HS-27A (cell line): ENCODE measurements around the gene FUT6.
"Not testable (repeated sequence)": the region's sequence is repeated elsewhere in the genome, so short reads cannot be mapped to it uniquely, and the experiment has no call there.

Source experiments
- DNase-seq: peaks from one replicate; pipeline ENCODE4 v3.0.0-alpha.2; 2012; ENCODE audit warnings: low read depth, missing footprints

The FUT6 gene

DNA sequence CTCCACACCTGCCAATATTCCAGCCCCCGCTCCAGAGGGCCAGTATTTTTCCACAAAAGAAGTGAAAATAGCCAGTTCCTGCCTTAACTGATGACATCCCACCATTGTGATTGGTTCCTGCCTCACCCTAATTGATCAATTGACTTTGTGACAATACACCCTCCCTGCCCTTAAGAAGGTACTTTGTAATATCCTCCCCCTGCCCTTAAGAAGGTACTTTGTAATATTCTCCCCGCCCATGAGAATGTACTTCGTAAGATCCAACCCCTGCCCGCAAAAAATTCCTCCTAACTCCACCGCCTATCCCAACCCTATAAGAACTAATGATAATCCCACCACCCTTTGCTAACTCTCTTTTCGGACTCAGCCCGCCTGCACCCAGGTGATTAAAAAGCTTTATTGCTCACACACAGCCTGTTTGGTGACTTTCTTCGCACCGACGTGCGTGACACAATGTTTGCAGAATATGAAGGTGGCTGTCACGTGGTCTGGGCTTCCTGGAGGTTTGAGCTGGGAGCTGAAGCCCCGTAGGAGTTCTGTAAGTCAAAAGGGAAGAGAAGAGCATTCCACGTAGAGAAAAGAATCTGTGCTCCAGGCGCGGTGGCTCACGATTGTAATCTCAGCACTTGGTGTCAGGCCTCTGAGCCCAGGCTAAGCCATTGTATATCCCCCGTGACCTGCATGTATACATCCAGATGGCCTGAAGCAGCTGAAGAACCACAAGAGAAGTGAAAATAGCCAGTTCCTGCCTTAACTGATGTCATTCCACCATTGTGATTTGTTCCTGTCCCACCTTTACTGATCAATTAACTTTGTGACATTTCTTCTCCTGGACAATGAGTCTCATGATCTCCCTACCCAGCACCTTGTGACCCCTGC, 17.9 kb upstream of the FUT6 start:
- DNase-seq, result no peak

DNA sequence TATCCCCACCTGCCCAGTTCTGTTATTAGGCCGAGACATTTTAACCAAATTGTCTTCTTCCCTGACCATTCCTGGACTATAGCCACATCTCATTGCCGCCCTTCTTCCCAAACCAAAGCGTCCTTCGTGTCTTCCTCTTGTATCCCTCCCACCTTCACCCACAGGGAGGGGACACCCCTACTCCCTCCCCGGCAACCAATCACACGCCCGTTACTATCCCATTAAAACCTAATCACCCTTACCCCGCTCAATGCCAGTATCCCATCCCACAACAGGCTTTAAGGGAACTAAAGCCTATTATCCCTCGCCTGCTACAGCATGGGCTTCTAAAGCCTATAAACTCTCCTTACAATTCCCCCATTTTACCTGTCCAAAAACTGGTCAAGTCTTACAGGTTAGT, 15.6 kb upstream of the FUT6 start:
- not testable (repeated sequence) for DNase-seq

- DNase-seq, result not testable (repeated sequence)
Measured at GRCh38 chr19:5854121-5854520, 14.6 kb upstream of the FUT6 start.

DNA sequence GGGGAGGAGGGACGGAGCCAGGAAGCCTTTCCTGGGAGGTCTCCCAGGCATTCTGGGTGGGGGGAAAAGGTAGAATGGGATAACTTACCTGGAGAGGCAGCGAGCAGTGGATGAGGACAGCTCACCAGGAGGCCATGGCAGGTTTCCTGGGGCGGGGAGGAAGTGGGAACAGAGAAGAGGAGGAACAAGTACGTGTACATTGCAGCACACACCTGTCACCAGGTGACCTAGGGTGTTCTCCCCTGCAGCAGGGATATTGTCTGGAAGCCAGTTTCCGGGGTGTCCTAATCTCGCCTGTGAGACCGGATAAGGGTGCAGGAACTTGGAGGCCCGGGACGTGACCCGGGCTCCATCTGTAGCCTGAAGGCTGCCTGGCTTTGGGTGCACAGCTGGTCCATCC, 11.8 kb upstream of the FUT6 start, which contains the start of gene FUT3:
Gene FUT3, minus strand, starts transcription at position 148 of the 400 bp plus-strand sequence.
- no peak for DNase-seq

- no peak for DNase-seq
Measured at GRCh38 chr19:5850743-5851293, 11.3 kb upstream of the FUT6 start.

DNA sequence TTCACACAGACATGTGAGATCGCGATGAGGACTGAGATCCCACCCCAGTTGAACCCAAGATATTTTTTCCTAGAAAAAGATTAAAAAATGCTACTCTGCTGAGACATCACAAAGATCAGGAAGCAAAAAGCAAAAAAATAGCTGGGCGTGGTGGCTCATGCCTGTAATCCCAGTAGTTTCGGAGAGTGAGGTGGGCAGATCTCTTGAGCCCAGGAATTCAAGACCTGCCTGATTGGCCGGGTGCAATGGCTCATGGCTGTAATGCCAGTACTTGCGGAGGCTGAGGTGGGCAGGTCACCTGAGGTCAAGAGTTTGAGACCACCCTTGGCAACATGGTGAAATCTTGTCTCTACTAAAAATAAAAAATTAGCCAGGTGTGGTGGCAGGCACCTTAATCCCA, 10.7 kb upstream of the FUT6 start:
- DNase-seq, result no peak

DNA sequence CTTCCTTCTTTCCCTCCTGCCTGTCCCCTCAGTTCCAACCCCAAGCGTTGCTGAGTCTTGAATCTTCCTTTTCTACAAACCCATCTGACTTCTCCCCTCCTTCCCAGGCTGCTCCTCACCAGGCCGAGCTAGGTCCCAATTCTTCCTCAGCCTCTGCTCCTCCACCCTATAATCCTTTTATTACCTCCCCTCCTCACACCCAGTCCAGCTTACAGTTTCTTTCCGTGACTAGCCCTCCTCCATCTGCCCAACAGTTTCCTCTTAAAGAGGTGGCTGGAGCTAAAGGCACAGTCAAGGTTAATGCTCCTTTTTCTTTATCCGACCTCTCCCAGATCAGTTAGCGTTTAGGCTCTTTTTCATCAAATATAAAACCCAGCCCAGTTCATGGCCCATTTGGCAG, 9.1 kb upstream of the FUT6 start:
- not testable (repeated sequence) for DNase-seq

DNA sequence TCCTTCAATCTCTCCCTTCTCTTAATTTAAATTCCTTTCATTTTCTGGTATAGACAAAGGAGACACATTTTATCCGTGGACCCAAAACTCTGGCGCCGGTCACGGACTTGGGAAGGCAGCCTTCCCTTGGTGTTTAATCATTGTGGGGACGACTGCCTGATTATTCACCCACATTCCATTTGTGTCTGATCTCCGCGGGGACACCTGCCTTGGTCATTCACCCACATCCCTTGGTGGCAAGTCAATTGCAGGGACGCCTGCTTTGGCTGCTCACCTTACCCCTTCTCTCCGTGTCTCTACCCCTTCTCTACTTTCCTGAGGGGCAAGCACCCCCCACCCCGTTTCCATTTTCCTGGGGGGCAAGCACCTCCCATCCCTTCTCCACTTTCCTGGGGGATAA, 8.3 kb upstream of the FUT6 start:
- not testable (repeated sequence) for DNase-seq

DNA sequence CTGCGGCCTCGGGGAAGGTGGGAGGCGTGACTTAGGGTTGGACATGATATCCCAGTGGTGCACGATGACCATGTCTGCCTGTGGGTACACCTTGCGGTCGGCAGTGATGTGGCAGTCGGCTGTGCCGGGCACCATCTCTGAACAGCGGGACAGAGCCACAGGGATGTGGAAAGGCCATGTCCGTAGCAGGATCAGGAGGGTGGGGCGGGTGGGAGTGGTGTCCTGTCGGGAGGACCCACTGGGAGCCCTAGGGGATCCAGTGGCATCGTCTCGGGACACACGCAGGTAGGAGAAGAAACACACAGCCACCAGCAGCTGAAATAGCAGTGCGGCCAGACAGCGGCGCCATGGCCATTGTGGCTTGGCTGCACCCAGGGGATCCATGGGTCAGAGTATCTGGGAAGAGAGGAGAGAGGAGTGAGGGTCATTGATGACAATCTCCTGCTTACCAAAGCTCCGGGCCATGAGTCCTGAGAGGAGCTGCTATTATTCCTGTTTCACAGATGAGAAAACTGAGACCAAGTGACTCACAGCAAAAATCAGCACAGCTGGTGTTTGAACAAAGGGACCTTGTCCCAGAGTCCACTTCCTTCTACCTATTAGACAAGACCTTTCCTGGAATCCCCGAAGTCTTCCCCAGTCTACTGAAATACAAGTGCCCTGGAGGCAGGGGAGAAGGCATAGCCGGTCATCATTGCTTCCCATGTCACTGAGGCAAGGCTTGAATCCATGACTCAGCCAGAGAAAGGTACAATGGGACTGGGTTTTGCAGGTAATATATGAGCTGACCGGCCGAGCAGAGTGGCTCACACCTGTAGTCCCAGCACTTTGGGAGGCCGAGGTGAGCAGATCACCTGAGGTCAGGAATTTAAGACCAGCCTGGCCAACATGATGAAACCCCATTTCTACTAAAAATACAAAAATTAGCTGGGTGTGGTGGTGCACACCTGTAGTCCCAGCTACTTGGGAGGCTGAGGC, 5.2 kb upstream of the FUT6 start:
- no peak for DNase-seq

- no peak for DNase-seq
Measured at GRCh38 chr19:5843295-5843927, 3.9 kb upstream of the FUT6 start.

DNA sequence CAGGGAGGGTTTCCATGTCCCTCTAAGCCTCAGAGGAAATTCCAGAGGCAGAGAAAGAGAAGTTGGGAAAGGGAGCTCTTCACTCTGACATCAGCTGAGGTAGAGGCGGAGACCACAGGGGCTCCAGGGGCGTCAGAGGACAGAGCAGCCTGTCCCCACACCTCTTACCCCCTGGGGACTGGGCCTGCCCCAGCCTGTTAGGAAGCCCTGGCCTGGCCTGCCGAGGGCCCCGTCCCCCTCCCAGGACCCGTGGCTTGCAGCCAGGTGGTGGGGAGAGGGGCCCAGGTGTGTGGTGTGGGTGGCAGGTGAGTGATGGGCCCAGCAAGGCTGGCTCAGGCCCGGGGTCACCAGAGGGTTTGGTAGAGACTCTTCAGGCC, 2.2 kb upstream of the FUT6 start:
- not testable (repeated sequence) for DNase-seq

DNA sequence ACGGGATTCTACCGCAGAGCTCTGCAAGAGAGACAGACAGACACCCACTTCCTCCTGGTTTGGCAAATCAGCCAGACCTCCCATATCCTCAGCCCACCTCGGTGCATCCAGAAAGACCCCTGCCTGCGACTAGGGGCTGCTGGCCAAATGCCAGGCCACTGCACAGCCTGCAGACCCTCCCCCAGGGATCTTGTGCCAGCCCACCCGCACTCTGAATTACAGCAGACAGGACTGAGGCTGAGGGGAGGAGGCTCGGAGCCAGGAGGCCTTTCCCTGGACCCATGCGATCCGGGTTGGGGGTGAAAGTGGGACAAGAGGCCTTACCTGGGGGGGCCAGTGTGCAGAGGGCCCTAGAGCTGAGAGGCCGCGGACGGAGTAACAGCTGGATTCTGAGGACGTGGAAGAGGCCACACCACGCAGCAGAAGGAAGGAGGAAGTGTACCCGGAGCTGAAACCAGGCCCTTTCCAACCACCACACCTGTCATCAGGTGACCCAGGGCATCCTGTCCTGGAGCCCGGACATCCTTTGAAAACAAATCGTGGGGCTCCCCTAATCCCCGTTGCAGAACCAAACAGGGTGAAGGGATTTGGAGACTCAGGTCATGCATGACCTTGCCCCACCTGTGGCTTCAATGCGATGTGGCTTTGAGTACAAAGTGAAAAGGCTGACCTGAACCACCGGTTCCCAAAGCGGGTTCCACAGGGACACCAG, 993 bp downstream of the FUT6 start:
- DNase-seq, result no peak

GRCh38 chr19:5837761-5838352, 1.6 kb downstream of the FUT6 start:
- DNase-seq, result no peak

DNA sequence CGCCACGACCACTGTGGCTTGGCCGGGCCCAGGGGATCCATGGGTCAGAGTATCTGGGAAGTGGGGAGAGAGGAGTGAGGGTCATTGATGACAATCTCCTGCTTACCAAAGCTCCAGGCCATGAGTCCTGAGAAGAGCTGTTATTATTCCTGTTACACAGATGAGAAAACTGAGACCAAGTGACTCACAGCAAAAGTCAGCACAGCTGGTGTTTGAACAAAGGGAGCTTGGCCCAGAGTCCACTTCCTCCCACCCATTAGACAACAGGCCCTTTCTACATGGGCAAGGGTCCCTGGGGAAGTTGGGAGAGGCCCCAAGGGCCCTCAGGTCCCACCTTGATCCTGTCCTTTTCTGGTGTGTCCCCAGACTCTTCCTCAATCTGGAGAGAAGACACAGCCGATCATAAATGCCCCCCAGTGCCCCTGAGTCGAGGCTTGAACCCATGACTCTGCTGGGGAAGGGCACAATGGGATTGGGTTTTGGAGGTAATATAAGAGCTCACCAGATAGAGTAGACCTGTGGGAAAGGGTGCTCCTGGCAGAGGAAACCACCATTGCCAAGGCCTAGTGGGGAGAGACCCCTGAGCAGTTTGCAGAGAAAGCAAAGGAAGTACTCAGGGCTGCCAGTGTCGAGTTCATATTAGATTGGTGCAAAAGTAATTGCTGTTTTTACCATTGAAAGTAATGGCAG, 6.8 kb downstream of the FUT6 start:
- DNase-seq, result no peak

DNA sequence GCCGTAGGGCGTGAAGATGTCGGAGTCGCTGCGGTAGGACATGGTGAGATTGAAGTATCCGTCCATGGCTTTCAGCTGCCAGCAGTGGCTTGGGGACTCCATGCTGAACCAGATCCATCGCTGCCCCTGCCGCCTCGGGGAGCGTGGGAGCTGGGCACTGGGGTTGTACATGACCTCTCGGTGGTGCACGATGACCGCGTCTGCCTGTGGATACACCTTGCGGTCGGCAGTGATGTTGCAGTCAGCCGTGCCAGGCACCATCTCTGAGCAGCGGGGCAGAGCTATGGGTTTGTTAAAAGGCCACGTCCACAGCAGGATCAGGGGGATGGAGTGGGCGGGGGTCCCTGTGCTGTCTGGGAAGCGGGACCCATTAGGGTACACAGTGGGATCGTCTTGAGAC, 7.4 kb downstream of the FUT6 start:
- DNase-seq, result no peak

- no peak for DNase-seq
Measured at GRCh38 chr19:5831159-5831558, 8.3 kb downstream of the FUT6 start.

GRCh38 chr19:5829567-5830310, 9.8 kb downstream of the FUT6 start:
- no peak for DNase-seq

GRCh38 chr19:5828661-5829566, 10.6 kb downstream of the FUT6 start:
- DNase-seq, result no peak
